ENCODE results near the gene CCND1. TPM values are rescaled to one million over a fixed set of nuclear protein-coding genes. Genes with fewer than 3 reads are reported as not detected.

CCND1 gene
- total and polyA plus RNA-seq, 8 donors = 24.6 to 126 (median 89.0) TPM

- no peak overlapping the region for H3K4me3 ChIP-seq
- no peaks in the 10 kb centered on the region for H3K36me3 ChIP-seq
- H3K27ac ChIP-seq = no peak overlapping the region
- WGBS, 2 donors = 63 to 69% methylated on average over 18 of the region's 18 CpGs
- no peaks in the 10 kb centered on the region for H3K9me3 ChIP-seq
- FAIRE-seq (no peak), ATAC-seq (no peak), DNase-seq (no peak)
- H3K27me3 ChIP-seq = no peaks in the 10 kb centered on the region
- no peaks in the 10 kb centered on the region for H3K4me1 ChIP-seq
- TF ChIP-seq CTCF (IDR thresholded peaks at IDR 0.05) = no peak
- intact Hi-C loops (cut with DNase I) = no loop called here
These were observed 44.9 kb upstream of the CCND1 start for GRCh38 chr11:69595805-69596665.

GRCh38 chr11:69598147-69598546 lies 42.8 kb upstream of the CCND1 start:
- H3K4me1 ChIP-seq = no peaks in the 10 kb centered on the region
- no peak for FAIRE-seq
- no peak for TF ChIP-seq CTCF (IDR thresholded peaks at IDR 0.05)
- H3K9me3 ChIP-seq = no peaks in the 10 kb centered on the region
- H3K27ac ChIP-seq = no peak overlapping the region
- no peak for ATAC-seq
- intact Hi-C loops (cut with DNase I) = no loop called here
- DNase-seq = no peak
- 60 to 61% methylated on average over 5 of the region's 5 CpGs for WGBS, 2 donors
- no peaks in the 10 kb centered on the region for H3K27me3 ChIP-seq
- no peaks in the 10 kb centered on the region for H3K36me3 ChIP-seq
- no peak overlapping the region for H3K4me3 ChIP-seq

- Histone ChIP-seq H3K4me3 (no peak overlapping the region), H3K27ac (no peak overlapping the region), H3K9me3 (no peaks in the 10 kb centered on the region), H3K36me3 (no peaks in the 10 kb centered on the region), H3K27me3 (no peaks in the 10 kb centered on the region), H3K4me1 (no peaks in the 10 kb centered on the region)
- no peak for ATAC-seq
- 55 to 56% methylated on average over 11 of the region's 11 CpGs for WGBS, 2 donors
- TF ChIP-seq CTCF (IDR thresholded peaks at IDR 0.05) = no peak
- intact Hi-C loops (cut with DNase I) = no loop called here
- no peak for FAIRE-seq
- no peak for DNase-seq
These were observed 41.5 kb upstream of the CCND1 start for GRCh38 chr11:69599502-69599901.

GRCh38 chr11:69600001-69600400 lies 41.0 kb upstream of the CCND1 start:
- ATAC-seq (no peak), FAIRE-seq (no peak), DNase-seq (no peak)
- H3K27me3 ChIP-seq = no peaks in the 10 kb centered on the region
- no peak for TF ChIP-seq CTCF (IDR thresholded peaks at IDR 0.05)
- H3K36me3 ChIP-seq = no peaks in the 10 kb centered on the region
- intact Hi-C loops (cut with DNase I) = no loop called here
- H3K9me3 ChIP-seq = no peaks in the 10 kb centered on the region
- H3K4me1 ChIP-seq = no peaks in the 10 kb centered on the region
- H3K4me3 ChIP-seq = no peak overlapping the region
- 67 to 79% methylated on average over 6 of the region's 6 CpGs for WGBS, 2 donors
- H3K27ac ChIP-seq = no peak overlapping the region
